Stimulated activated naive CD8-positive, alpha-beta T cell treated with anti-CD3 and anti-CD28 coated beads, Interleukin-15, amount 100 ng/mL, for 72 hours (primary cell): ENCODE results near the gene RCOR3.

Experiments
- ATAC-seq: fragments of 150-1000 bp; cut with Tn5 transposase; 2 replicates; pipeline ENCODE4 v1.10.0; 2021; ENCODE audit warnings: mild to moderate bottlenecking, moderate library complexity
- DNase-seq, 2 donors: peaks; one replicate each; pipeline ENCODE4 v3.0.0; 2021 to 2022
- H3K27ac Mint-ChIP-seq, 2 donors: one replicate each; pipeline ENCODE4 v1.8.0; 2022; ENCODE audit warnings: mild to moderate bottlenecking in 2 of 2, mixed read lengths in 2 of 2, moderate library complexity in 2 of 2
- H3K27me3 Mint-ChIP-seq: one replicate; pipeline ENCODE4 v1.8.0; 2022; ENCODE audit warnings: mixed read lengths
- H3K4me1 Mint-ChIP-seq: one replicate; pipeline ENCODE4 v1.8.0; 2022; ENCODE audit warnings: mild to moderate bottlenecking, mixed read lengths
- H3K4me3 Mint-ChIP-seq, 2 donors: one replicate each; pipeline ENCODE4 v1.8.0; 2022; ENCODE audit warnings: mild to moderate bottlenecking in 2 of 2, mixed read lengths in 2 of 2, moderate library complexity in 1 of 2
- H3K9me3 Mint-ChIP-seq, 2 donors: one replicate each; pipeline ENCODE4 v1.8.0; 2022; ENCODE audit warnings: mixed read lengths in 2 of 2

The RCOR3 gene

GRCh38 chr1:211356723-211357407 is 97.7 kb downstream of the RCOR3 start:
- no peak overlapping the region for H3K27ac Mint-ChIP-seq
- no peak for DNase-seq
- H3K4me3 Mint-ChIP-seq = no peak overlapping the region

DNA sequence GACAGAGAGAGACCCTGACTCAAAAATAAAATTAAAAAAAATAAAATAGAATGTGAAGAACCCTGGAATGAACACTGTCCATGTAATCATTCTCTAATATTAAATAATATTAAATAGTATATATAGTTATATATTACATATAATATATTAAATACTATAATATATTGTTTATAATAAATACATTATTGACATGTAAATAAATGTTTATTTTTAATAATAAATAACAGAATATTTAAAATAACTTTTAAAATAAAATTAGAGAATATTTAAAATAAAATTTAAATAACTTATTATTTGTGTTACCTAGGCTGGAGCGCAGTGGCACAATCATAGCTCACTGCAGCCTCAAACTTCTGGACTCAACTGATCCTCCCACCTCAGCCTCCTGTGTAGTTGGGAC is 99.5 kb downstream of the RCOR3 start:
- no peak for ATAC-seq
- no peaks in the 10 kb centered on the region for H3K9me3 Mint-ChIP-seq
- peaks cover 44% of the 10 kb centered on the region for H3K4me1 Mint-ChIP-seq
- DNase-seq = no peak
- H3K4me3 Mint-ChIP-seq = no peak overlapping the region
- H3K27ac Mint-ChIP-seq = no peak overlapping the region
- no peaks in the 10 kb centered on the region for H3K27me3 Mint-ChIP-seq

More at GRCh38 chr1:211356723-211357407, 97.7 kb downstream of the RCOR3 start:
- no peak for ATAC-seq
- Mint-ChIP-seq H3K27me3 (no peaks in the 10 kb centered on the region), H3K4me1 (peaks cover 62% of the 10 kb centered on the region), H3K9me3 (peaks cover 3% of the 10 kb centered on the region in 2 donors)

DNA sequence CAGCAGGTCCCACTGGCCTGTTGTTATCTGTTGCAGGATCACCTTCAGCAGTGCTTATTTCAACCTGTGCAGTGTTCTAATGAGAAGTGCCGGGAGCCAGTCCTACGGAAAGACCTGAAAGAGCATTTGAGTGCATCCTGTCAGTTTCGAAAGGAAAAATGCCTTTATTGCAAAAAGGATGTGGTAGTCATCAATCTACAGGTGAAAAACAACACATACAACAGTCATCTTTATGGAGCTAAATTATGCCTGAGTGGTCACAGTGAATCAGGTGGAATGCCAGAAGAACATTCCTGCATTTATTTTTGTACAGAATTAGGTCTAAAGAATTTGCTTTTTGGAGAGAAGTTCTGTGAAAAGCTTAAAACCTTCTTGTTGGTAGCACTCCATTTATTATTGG is 100.7 kb downstream of the RCOR3 start:
- ATAC-seq (no peak), DNase-seq (no peak)
- Mint-ChIP-seq H3K4me3 (no peak overlapping the region), H3K9me3 (no peaks in the 10 kb centered on the region), H3K27ac (no peak overlapping the region), H3K27me3 (no peaks in the 10 kb centered on the region), H3K4me1 (peaks cover 32% of the 10 kb centered on the region)

GRCh38 chr1:211361202-211361601 is 102.0 kb downstream of the RCOR3 start:
- Mint-ChIP-seq H3K27ac (no peak overlapping the region), H3K4me3 (no peak overlapping the region), H3K9me3 (no peaks in the 10 kb centered on the region), H3K27me3 (no peaks in the 10 kb centered on the region), H3K4me1 (peaks cover 19% of the 10 kb centered on the region)
- DNase-seq (no peak), ATAC-seq (no peak)
